Measurements from ENCODE around the gene ATP5MG.
"Not testable (repeated sequence)": the region's sequence is repeated elsewhere in the genome, so short reads cannot be mapped to it uniquely, and the experiment has no call there.

The ATP5MG gene, protein sequence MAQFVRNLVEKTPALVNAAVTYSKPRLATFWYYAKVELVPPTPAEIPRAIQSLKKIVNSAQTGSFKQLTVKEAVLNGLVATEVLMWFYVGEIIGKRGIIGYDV

DNA sequence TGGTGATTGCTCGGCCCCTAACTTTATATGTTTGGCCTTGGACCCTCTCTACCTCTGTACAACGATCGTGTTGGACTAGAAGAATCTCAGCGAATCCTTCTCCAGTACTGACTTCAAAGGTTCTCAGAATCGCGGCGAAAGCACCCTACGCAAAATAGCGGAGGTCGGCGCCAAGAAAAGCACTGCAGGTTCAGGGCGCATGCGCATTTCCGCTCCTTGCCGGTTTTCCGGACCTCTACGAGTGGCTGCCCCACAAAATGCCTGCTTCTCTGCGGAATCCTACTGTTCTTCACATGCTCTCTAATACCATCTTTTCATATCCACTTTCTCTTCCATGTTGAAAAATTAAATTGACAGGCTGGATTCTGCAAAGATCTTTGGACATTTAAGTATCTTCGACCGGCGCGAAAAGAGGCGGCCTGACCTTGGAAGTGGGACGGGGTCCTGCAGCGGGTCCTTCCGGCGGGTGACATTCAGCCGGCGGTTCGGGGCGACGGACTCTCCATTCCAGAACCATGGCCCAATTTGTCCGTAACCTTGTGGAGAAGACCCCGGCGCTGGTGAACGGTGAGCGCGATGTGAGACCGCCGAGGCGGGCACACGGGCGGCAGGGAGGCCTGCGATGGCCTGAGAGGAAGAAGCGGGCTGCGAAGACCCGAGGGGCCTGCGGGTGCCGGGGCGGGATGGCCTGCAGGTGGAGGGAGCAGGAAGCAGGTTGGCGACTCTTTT lies at the start of gene ATP5MG:
Gene ATP5MG, plus strand, starts transcription at position 456 of the 729 bp plus-strand sequence. Its CDS starts 60 bp downstream, at position 516.
- peak in 57 of 58 donors; percentile 38 to 95 (median 86) for DNase-seq

DNA sequence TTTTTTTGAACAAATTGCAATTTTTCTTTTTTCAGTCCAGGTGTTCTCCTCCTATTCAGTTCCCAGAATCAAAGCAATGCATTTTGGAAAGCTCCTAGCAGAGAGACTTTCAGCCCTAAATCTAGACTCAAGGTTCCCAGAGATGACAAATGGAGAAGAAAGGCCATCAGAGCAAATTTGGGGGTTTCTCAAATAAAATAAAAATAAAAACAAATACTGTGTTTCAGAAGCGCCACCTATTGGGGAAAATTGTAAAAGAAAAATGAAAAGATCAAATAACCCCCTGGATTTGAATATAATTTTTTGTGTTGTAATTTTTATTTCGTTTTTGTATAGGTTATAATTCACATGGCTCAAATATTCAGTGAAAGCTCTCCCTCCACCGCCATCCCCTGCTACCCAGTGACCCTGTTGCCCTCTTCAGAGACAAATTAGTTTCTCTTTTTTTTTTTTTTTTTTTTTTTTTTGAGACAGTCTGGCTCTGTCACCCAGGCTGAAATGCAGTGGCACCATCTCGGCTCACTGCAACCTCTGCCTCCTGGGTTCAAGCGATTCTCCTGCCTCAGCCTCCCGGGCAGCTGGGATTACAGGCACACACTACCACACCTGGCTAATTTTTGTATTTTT lies 48.2 kb upstream of the ATP5MG start:
- DNase-seq: no peak

DNA sequence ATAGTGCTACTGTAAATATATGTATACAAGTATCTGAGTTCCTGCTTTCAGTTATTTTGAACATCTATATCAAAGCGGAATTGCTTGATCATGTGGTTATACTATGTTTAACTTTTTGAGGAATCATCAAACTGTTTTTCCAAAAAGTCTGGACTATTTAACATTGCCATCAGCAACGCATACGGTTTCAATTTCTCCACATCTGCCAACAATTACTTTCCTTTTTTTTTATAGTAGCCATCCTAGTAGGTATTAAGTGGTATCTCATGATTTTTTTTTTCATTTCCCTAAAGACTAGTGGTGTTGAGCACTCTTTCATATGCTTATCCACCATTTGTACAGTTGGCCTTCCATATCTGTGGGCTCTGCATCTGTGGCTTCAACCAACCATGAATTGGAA lies 43.3 kb upstream of the ATP5MG start:
- no peak for DNase-seq

DNA sequence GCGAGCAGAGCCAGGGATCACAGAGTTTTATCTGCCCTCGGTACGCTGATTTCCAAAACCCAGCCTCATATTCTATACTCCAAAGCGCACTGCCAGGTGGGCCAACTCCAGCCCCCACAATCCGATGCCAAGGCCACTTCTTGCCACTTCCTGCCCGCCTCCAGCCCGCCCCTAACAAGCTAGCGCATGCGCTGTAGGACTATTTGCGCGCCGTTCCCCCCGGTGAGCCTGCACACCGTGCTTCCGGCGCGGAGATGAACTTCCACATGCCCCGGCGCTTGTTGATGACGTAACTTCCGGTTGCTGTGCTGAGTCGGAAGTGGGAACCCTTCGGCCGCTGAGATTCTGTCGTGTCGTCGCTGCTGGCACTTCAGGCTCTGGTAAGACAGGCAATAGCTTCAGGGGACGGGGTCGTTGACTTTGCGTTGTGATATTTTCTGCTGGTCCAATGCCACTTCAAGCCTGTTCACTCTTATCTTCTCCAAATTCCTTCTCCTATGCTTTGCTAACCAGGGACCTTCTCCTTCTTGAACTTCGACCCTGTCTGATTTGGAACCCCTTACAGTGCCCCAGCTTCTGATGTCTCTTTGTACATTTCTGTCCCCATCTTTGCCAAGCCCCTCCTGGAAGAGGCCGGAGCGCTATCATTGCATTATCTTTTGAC lies 42.0 kb upstream of the ATP5MG start, which contains the start of gene UBE4A:
Gene UBE4A, plus strand, starts transcription at position 306 of the 664 bp plus-strand sequence. CDS start 5,481 bp downstream, outside the sequence.
- DNase-seq: peak; percentile 74 to 98 (median 91)

DNA sequence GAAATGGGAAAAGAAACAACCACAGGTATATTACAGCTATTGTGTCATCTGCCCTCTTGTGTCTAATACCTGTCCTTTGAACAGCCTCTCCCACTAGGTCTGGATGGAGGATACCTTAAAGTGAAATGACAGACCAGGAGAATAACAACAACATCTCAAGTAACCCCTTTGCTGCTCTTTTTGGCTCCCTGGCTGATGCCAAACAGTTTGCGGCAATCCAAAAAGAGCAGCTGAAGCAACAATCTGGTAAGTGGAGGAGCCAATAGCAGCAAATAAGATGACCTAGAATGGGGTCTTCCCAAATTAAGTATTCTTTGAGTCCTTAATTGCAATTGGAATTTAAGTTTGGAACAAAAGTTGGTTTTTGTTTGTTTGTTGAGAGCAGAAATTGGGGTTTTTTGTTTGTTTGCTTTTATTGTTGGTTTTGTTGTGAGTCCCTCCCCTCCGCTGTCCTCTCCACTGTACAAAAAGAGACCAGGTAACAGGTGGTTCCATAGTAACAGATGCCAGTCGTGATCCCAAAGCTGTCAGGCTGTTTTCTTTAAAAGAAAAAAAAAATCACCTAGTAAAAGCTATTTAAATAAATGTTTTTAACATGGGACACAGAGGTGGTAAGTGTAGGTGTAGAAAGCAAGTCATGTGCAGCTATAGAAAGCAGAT lies 36.3 kb upstream of the ATP5MG start:
- DNase-seq: no peak

DNA sequence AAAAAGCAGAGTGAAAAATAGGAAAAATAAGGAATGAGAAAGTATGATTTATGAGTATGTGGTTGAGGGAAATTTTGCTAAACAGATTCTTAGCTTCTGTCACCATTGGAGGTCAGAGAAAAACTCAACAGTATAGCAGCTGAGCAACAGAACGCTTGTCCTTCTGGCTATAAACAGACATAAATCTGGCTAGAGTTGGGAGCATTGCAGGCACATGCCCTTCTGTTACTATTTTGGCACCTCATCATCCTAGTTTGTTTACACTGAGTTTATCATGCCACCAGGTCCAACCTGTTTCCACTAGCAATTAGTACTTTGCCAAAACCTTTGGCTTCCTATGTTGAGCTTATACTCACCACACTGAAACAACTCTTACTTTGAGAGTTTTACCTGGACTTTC lies 35.1 kb upstream of the ATP5MG start:
- no peak for DNase-seq

DNA sequence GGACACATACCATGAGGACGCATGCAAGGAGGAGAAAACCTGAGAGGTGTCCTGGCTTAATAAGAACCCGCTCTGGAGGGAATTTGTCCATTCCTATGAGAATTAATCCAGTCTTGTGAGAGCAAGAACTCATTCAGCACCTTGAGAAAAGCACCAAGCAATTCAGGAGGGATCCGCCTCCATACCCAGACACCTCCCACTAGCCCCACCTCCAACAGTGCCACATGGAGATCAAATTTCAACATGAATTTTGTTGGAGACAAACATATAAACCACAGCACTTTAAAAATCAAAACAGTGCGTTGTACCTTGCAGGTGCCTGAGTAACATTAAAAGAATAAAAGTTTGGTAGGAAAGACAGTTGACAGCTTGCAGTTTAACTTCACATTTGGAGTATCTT lies 30.6 kb upstream of the ATP5MG start:
- DNase-seq: no peak

DNA sequence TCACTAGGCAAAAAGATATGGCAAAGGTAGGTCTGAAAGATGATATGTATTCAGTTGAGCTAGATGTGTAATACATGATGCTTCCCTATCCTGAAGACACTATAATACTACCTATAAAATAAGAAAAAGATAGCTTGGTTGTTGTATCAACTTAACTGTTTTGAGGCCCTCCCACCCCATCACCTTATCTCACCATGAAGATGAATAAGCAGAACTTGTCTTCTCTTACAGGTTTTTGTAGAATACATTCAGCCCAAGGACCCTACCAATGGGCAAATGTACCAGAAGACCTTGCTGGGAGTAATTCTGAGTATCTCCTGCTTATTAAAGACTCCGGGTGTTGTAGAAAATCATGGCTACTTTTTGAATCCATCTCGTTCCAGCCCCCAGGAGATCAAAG lies 28.1 kb upstream of the ATP5MG start:
- no peak for DNase-seq

DNA sequence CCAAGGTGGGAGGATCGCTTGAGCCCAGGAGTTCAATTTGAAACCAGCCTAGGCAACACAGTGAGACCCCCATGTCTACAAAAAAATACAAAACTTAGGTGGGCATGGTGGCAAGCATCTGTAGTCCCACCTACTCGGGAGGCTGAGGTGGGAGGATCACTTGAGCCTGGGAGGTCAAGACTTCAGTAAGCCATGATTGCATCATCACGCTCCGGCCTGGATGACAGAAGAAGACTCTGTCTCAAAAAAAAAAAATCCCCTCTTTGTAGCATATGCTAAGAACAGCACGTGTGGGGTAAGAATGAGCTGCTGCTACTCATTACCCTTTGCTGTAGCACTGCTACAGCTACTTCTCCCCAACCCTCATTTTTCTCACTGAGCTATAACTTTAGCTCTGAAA lies 27.5 kb upstream of the ATP5MG start:
- no peak for DNase-seq

DNA sequence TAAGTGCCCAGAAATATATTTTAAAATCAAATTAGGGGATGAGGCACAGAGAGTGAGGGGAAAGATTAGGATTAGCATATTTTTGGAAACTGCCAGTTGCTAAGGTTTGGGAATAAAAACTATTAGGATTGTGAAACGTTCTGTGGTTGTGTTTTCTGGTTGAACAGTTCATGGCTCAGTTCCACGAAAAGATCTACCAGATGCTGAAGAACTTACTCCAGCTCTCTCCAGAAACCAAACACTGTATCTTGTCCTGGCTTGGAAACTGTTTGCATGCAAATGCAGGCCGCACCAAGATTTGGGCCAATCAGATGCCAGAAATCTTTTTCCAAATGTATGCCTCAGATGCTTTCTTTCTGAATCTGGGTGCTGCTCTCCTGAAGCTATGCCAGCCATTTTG lies 26.7 kb upstream of the ATP5MG start:
- peak in 1 of 58 donors; percentile 1 for DNase-seq

DNA sequence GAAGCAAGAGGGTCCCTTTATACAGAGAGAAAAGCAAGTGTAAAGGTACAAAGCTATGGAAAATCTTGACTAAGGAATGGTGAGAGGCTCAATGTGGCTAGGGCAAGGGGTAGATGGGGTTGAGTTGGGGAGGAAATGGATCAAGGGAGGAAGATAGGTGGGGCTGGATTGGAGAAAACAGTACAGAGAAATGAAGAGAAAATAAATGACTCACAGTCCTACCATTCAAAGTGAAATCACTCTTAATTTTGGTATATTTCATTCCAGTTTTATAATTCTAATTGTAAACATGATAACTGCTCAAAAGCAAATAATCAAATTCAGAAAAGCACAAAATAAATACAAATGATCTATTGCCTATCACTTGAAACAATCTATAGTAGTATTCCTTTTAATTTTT lies 25.4 kb upstream of the ATP5MG start:
- no peak for DNase-seq

DNA sequence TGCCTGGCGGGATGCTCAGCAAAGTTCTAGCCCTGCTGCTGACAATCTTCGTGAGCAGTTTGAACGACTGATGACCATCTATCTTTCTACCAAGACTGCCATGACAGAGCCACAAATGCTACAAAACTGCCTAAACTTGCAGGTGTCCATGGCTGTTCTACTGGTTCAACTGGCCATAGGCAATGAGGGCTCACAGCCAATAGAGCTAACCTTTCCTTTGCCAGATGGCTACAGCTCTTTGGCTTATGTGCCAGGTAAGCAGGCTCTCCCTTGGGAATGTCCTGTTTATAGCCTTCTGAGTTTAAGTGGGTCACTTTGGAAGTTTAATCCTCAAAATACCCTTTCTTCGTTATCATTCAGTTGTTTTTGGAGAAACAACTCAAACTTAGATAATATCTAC lies 21.9 kb upstream of the ATP5MG start:
- DNase-seq: no peak

DNA sequence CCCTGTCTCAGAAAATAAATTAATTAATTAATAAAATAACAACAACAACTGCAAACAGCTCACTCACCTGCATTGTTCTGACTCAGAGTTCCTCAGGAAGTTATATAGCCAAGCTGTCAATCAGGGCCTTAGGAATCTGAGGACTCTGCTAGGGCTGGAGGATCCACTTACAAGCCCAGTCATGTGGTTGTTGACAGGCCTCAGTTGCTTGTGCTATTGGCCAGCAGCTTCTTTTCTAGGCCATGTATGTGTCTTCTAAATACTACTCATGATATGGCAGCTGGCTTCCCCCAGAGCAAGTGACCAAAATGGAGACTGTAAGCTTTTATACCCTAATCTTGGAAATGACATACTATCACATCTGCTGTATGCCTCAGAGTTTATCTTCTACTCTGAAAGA lies 20.8 kb upstream of the ATP5MG start:
- DNase-seq: no peak

DNA sequence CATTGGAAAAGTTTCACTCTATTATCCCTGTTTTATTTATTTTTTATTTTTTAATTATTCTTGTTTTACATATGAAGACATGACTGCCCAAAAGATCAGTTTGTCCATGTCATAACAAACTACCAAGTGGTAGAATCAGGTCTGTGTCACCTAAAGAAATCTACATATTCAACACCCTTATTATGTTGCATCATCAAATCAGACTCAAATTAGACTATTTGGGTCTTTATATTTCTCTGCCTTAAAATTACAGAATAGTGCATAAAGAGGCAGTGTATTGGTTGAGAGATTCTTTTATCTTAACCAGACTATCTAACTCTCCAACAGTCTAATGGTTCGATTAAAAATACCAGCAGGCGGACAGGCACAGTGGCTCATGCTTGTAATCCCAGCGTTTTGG lies 18.5 kb upstream of the ATP5MG start:
- no peak for DNase-seq

DNA sequence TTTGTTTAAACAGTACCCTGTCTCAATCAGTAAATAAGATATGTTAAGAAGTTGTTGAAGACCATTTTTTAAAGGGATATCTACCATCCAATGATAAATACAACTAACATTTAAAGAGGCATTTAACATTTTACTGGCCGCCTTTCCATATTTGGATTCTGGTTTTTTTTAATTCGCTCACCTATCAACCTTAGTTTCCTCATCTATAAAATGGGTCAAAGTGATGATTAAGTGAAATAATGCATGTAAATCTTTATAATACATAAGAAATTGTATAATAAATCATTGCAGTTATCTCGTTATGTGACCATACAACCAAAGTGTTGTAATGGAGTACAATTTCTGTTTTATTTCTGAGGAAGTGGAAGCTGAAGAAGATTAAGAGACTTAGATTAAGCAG lies 17.7 kb upstream of the ATP5MG start:
- no peak for DNase-seq

DNA sequence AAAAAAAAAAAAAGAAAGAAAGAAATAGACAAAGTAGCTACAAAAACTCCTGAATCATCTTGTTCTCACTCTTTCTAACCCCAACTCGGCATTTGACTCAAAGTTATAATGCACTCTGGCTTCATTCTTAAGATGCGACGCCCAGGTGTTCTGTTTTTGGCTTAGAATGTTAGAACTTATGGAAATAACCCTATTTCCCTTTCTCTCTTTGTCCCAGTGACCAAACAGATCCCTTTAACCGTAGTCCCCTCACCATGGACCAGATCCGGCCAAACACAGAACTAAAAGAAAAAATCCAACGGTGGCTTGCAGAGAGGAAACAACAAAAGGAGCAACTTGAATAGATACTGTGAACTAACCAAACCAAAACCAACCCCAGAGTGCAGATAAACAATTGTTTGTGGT lies 5.3 kb upstream of the ATP5MG start:
- no peak for DNase-seq

DNA sequence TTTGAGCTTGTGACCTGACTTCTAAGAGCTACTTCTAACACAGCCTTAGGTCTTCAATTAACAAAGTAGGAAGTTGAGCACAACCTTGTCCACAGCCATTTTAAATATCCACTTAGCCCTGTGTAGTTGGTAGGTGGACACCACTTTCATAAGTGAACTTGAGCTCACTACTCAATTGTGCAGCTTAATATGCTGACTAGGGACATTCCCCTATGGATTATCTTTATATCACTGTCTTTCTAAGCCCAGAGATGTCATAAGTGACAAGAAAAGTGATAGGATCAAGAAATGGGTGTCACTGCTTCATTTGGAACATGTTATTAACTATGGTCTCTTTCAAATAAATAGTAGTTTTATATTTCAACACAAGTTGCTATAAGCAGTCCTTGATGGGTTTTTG lies 4.0 kb upstream of the ATP5MG start:
- DNase-seq: no peak

DNA sequence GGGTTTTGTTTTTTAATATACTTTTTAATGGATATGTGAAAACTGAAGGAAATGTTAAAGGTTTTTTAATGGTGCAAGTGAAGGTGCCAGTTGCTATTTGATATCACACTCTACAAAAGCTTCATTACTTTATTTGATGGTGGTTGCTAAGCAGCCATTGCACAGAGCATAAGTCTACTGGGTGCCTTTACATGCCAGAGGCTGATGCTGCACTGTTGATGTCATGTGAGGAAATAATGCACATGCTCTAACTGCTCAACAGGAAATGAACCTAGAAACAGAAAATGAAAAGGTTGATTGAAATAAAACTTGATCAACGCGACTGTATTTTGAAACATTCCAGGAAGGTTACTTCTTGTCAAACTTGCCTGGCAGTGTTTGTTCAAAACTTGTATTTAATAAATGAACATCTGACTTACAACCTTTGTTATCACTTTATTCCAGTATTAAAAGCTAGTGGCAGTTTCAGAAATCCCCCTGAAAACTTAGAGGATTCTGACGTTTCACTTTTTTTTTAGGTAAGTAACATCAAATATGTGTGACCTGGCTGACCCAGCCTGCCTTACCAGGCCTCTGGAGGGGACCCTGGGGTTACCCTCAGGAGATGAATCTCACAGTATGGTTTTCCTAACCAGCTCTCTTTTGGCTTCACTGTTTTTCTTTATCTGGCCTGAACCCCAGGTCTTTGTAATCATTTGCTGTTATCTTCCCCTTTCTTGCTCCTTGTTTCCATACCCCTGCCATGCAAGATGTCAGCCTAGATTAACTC lies 2.4 kb upstream of the ATP5MG start:
- DNase-seq: no peak

DNA sequence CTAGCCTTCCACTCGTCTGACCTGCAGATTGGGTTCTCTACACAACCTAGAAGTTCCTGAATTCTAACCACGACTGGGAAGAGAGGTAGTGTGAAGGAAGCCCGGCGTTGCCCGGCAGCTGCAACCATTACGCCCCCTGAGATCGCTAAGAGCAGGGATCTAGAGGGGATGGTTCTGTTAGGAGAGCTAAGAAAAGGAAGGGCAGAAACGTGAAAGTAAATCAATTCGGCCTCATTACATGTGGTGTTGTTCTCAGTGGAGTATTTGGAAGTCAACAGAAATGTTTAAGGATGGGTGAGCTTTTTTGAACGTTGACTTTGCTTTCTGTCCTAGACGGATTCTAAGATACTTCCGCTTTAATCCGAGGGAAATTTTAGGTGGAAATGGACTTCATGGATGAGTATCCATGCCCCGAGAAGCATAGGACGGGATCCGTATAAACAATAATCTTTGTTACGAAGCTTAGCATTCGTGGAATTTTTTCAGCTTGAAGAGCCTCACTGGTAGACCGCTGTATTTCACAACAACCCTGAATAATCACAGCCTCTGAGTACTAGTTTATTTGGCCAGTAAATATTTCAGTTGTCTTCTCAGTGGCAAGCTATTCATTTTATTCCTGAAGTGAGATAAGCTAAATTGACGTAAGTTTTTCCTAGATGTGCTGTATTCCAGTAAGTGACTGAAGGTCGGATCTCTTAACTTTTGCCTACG lies 629 bp downstream of the ATP5MG start:
- DNase-seq: peak in 1 of 58 donors; percentile 47

DNA sequence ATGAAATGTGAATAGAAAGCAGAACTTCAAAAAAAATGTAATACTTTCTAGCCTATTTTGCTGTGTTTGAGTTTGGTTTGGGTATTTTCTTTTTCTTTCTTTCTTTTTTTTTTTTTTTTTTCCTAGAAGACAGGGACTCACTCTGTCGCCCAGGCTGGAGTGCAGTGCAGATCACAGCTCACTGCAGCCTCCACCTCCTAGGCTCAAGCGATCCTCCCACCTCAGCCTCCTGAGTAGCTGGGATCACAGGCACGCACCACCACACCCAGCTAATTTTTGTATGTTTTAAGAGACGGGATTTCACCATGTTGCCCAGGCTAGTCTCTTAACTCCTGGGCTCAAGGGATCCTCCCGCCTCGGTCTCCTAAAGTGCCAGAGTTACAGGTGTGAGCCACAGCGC lies 1.2 kb downstream of the ATP5MG start:
- not testable (repeated sequence) for DNase-seq
